ENCODE results near the gene PRKN. TPM values are rescaled to one million over a fixed set of nuclear protein-coding genes. Genes with fewer than 3 reads are reported as not detected.

Gene PRKN
- total RNA-seq, 2 donors from 2014 or later: 15.7 to 19.3 TPM

Other genes with a start within 250 kb of the PRKN start
- gene PACRG, start 208 bp upstream of the PRKN start, total RNA-seq: 10 to 100 TPM in 1 of 2 donors, 1 to 10 TPM in 1; 2.8 to 21.3 TPM